MCF 10A (cell line): ENCODE results near the gene IKBKE. TPM values are rescaled to one million over a fixed set of nuclear protein-coding genes. Genes with fewer than 3 reads are reported as not detected.

Experiments used
- BruUV-seq: library from RNA; stranded (reverse); fragments of 400-500 nt; replicated peaks from 2 replicates; lab custom pipeline; 2021; lab: Mats Ljungman, UMichigan
- CTCF ChIA-PET: fragments of 300-600 bp; sonication (Branson Sonifier 250); formaldehyde crosslinking; extraction: SDS; loops from one replicate; lab custom pipeline; 2021; ENCODE audit warnings: antibody characterized with exemption, inconsistent platforms; lab: Yijun Ruan, JAX
- POLR2A ChIA-PET: fragments of 300-600, 350-650 bp; sonication (Branson Sonifier 250); formaldehyde crosslinking; extraction: SDS; loops from one replicate; lab custom pipeline; 2020; ENCODE audit warnings: antibody characterized with exemption, inconsistent platforms; lab: Yijun Ruan, JAX
- DNase-seq: peaks from one replicate; pipeline ENCODE4 v3.0.0-alpha.2; 2018; ENCODE audit not compliant: unreplicated experiment
- H3K27ac Mint-ChIP-seq: one replicate; pipeline ENCODE4 v1.8.0; 2022; ENCODE audit warnings: mild to moderate bottlenecking, low read depth, mixed read lengths; ENCODE audit not compliant: unreplicated experiment
- H3K27me3 Mint-ChIP-seq: one replicate; pipeline ENCODE4 v1.8.0; 2022; ENCODE audit warnings: mixed read lengths; ENCODE audit not compliant: insufficient read depth, unreplicated experiment
- H3K36me3 Mint-ChIP-seq: one replicate; pipeline ENCODE4 v1.8.0; 2022; ENCODE audit warnings: mild to moderate bottlenecking, moderate library complexity, mixed read lengths; ENCODE audit not compliant: insufficient read depth, unreplicated experiment
- H3K4me1 Mint-ChIP-seq: one replicate; pipeline ENCODE4 v1.8.0; 2022; ENCODE audit warnings: mixed read lengths; ENCODE audit not compliant: insufficient read depth, unreplicated experiment
- H3K4me3 Mint-ChIP-seq: one replicate; pipeline ENCODE4 v1.8.0; 2022; ENCODE audit warnings: mild to moderate bottlenecking, moderate library complexity, mixed read lengths; ENCODE audit not compliant: unreplicated experiment
- H3K9me3 Mint-ChIP-seq: one replicate; pipeline ENCODE4 v1.8.0; 2022; ENCODE audit warnings: mixed read lengths; ENCODE audit not compliant: unreplicated experiment
- intact Hi-C: fragments of 100-400 bp; cut with micrococcal nuclease; formaldehyde crosslinking; loops from 2 replicates; pipeline ENCODE4 v1.14.1; 2022
- total RNA-seq: library from RNA; stranded (reverse); gene quantifications from 2 replicates; pipeline ENCODE4 v1.2.3, GENCODE V29; 2022
- TF ChIP-seq, protein P1 (sequence below): fragments of 200-600 bp; IDR thresholded peaks from one replicate; pipeline ENCODE4 v1.8.0; 2022; ENCODE audit warnings: antibody characterized with exemption, mild to moderate bottlenecking; ENCODE audit not compliant: unreplicated experiment

IKBKE gene
- total RNA-seq, 1 experiment from 2014 or later = 12.1 TPM

DNA sequence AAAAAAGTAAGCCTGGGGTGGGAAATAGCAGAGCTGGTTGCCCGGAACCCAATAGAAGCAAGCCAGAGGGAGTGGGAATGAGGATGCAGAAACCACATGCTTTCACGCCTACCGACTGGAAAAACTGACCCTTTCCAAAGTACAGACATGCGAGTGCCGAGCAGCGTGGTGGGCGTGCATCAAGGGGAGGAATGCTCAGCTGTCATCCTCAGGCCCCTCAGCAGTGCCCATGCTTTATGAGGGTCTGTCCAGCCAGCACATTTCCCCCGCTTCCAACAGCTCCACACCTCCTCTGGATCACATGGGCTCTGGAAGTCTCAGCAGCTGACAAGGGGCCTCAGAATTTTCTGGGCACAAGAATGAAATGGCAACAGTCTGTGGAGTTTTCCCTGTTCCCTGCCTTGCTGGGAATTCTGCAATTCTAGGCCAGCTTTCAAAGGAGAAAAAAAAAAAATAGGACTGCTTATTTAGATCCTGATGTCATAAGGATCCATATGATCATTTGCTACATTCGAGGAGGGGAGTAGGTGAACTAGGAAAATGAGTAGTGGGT, 19.1 kb upstream of the IKBKE start:
- TF ChIP-seq, protein P1, sequence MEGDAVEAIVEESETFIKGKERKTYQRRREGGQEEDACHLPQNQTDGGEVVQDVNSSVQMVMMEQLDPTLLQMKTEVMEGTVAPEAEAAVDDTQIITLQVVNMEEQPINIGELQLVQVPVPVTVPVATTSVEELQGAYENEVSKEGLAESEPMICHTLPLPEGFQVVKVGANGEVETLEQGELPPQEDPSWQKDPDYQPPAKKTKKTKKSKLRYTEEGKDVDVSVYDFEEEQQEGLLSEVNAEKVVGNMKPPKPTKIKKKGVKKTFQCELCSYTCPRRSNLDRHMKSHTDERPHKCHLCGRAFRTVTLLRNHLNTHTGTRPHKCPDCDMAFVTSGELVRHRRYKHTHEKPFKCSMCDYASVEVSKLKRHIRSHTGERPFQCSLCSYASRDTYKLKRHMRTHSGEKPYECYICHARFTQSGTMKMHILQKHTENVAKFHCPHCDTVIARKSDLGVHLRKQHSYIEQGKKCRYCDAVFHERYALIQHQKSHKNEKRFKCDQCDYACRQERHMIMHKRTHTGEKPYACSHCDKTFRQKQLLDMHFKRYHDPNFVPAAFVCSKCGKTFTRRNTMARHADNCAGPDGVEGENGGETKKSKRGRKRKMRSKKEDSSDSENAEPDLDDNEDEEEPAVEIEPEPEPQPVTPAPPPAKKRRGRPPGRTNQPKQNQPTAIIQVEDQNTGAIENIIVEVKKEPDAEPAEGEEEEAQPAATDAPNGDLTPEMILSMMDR = no peak
- CTCF ChIA-PET = interaction anchor here (0.6 to 2.7 kb wide), 7 partner anchors 11 to 474 kb away, joined by 3 to 31 read pairs (median 4); no protein-coding TSS in a partner anchor
- H3K4me1 Mint-ChIP-seq = peaks cover 14% of the 10 kb centered on the region
- no peak overlapping the region for H3K4me3 Mint-ChIP-seq
- intact Hi-C loops = no loop called here
- H3K9me3 Mint-ChIP-seq = no peaks in the 10 kb centered on the region
- no peaks in the 10 kb centered on the region for H3K27me3 Mint-ChIP-seq
- POLR2A ChIA-PET = interaction anchor here (0.7 kb wide), 1 partner anchor 814 kb away, joined by 5 read pairs; no protein-coding TSS in a partner anchor
- no peak for DNase-seq
- H3K27ac Mint-ChIP-seq = no peak overlapping the region
- BruUV-seq = no TSS peak
- peaks cover 82% of the 10 kb centered on the region for H3K36me3 Mint-ChIP-seq

DNA sequence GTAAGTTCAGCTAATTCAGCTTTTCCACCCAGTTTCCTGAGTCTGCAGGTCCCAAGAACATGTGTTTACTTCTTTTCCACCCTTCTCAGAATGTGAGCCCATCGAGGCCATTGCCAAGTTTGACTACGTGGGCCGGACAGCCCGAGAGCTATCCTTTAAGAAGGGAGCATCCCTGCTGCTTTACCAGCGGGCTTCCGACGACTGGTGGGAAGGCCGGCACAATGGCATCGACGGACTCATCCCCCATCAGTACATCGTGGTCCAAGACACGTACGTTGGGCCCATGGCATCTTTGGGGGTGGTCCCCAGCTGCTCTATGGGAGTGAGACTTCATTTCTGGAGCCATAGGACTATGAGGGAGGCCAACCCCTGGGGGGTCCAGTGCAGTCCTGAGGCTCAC, 17.2 kb upstream of the IKBKE start:
- Mint-ChIP-seq H3K4me1 (peaks cover 14% of the 10 kb centered on the region), H3K4me3 (no peak overlapping the region), H3K36me3 (peaks cover 66% of the 10 kb centered on the region), H3K9me3 (no peaks in the 10 kb centered on the region), H3K27me3 (no peaks in the 10 kb centered on the region), H3K27ac (no peak overlapping the region)
- DNase-seq = no peak
- TF ChIP-seq, protein P1 = no peak
- BruUV-seq = no TSS peak
- intact Hi-C loops = no loop called here
- ChIA-PET POLR2A (interaction anchor here (2.4 kb wide), 1 partner anchor 17 kb away, joined by 10 read pairs; the partner anchor contains the start of gene IKBKE), CTCF (interaction anchor here (0.5 to 2.1 kb wide), 5 partner anchors 8 to 918 kb away, joined by 3 to 9 read pairs (median 3); no protein-coding TSS in a partner anchor)

DNA sequence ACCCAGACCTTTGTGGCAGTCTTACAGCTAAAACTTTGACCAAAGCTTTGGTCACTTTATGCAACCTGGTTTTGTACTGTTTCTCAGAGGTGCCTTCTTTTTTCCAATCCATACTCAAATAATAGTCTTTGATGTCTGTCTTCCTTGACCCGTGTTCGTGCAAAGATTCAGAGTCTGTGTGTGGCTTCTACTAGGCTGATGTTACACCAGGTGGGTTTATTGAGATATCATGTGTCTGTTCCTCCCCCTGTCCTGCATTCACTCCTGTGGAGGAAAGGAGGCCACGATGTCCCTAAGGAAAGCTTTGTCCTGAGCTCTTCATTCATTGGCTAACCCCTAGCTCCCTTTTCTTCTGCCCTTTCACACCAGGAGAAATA, 15.0 kb upstream of the IKBKE start:
- POLR2A ChIA-PET = interaction anchor here (0.6 to 0.8 kb wide), 3 partner anchors 10 to 15 kb away, joined by 3 read pairs; partner anchors contain the start of gene IKBKE
- TF ChIP-seq, protein P1 = no peak
- DNase-seq = no peak

DNA sequence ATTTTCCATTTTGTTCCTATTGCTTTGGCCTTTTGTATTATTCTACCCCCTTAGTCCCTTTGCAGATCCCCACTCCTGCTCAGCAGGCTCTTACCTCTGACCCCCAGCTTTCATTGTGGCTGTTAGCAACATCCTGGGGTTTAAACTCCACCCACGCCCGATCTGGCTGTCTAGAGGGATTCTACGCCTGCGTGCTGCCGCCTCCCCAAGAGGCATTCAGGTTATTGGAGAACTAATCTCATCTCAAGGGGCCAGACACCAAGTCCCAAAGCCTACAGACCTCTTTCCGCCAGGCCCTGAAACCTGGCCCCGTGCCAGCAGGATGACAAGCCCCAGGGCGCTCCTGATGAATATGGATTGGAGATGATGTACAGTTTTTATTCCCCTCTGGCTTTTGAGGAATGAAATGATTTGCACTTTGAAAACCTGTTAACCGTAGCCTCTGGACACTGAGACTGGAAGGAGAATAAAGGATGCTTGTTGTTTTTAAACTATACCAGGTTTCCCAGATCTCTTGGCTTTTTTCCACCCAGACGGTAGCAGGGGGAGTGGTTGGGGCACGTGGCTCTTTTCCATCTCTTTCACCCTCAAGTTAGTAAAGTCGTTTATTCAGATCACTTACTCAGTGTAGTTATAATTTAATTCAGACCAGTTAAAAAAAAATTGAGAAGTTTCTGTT, 14.5 kb upstream of the IKBKE start:
- H3K9me3 Mint-ChIP-seq = no peaks in the 10 kb centered on the region
- intact Hi-C loops = no loop called here
- H3K4me1 Mint-ChIP-seq = peaks cover 12% of the 10 kb centered on the region
- TF ChIP-seq, protein P1 = no peak
- ChIA-PET POLR2A (interaction anchor here (0.6 to 0.8 kb wide), 3 partner anchors 9 to 15 kb away, joined by 3 read pairs; partner anchors contain the start of gene IKBKE), CTCF (interaction anchor here (0.6 to 1.7 kb wide), 4 partner anchors 9 to 35 kb away, joined by 3 to 6 read pairs (median 4); no protein-coding TSS in a partner anchor)
- H3K27me3 Mint-ChIP-seq = no peaks in the 10 kb centered on the region
- BruUV-seq = no TSS peak
- H3K4me3 Mint-ChIP-seq = no peak overlapping the region
- DNase-seq = no peak
- H3K36me3 Mint-ChIP-seq = peaks cover 59% of the 10 kb centered on the region
- H3K27ac Mint-ChIP-seq = no peak overlapping the region

More for the DNA sequence above, 15.0 kb upstream of the IKBKE start:
- Mint-ChIP-seq H3K4me1 (peaks cover 12% of the 10 kb centered on the region), H3K9me3 (no peaks in the 10 kb centered on the region), H3K27ac (no peak overlapping the region), H3K27me3 (no peaks in the 10 kb centered on the region), H3K4me3 (no peak overlapping the region), H3K36me3 (peaks cover 62% of the 10 kb centered on the region)
- intact Hi-C loops = no loop called here
- no TSS peak for BruUV-seq
- CTCF ChIA-PET = interaction anchor here (0.6 to 1.7 kb wide), 4 partner anchors 10 to 35 kb away, joined by 3 to 6 read pairs (median 4); no protein-coding TSS in a partner anchor
